H54 (cell line): ENCODE measurements around the gene GRM8.

Experiments
- DNase-seq: peaks from one replicate; pipeline ENCODE4 v3.0.0; 2011; ENCODE audit warnings: low spot score, mixed read lengths; ENCODE audit not compliant: insufficient read length
- FAIRE-seq: peaks from 3 replicates; lab custom pipeline; 2011; peaks lifted over from hg19 to GRCh38; lab: Jason Lieb, UNC
- POLR2A ChIP-seq: IDR thresholded peaks from 2 replicates; pipeline ENCODE4 v1.6.1; 2011; ENCODE audit warnings: low read depth, mild to moderate bottlenecking, low read length

Gene GRM8

GRCh38 chr7:127153315-127153714 lies 99.4 kb downstream of the GRM8 start:
- no peak for TF ChIP-seq POLR2A
- no peak for FAIRE-seq
- DNase-seq: no peak

GRCh38 chr7:127152423-127152822 lies 100.3 kb downstream of the GRM8 start:
- no peak for TF ChIP-seq POLR2A

GRCh38 chr7:127151379-127151778 lies 101.4 kb downstream of the GRM8 start:
- DNase-seq: no peak
- no peak for TF ChIP-seq POLR2A
- no peak for FAIRE-seq

More at GRCh38 chr7:127152423-127152822, 100.3 kb downstream of the GRM8 start:
- no peak for DNase-seq
- FAIRE-seq: no peak

- no peak for FAIRE-seq
- no peak for DNase-seq
- TF ChIP-seq POLR2A: no peak
Measured at GRCh38 chr7:127150543-127150942, 102.2 kb downstream of the GRM8 start.

GRCh38 chr7:127146746-127147536 lies 105.8 kb downstream of the GRM8 start:
- TF ChIP-seq POLR2A: no peak
- DNase-seq: no peak
- FAIRE-seq: no peak

- no peak for FAIRE-seq
- DNase-seq: no peak
- TF ChIP-seq POLR2A: no peak
Measured at GRCh38 chr7:127137146-127137545, 115.6 kb downstream of the GRM8 start.

GRCh38 chr7:127135871-127136485 lies 116.8 kb downstream of the GRM8 start:
- TF ChIP-seq POLR2A: no peak
- DNase-seq (no peak), FAIRE-seq (no peak)

- FAIRE-seq (no peak), DNase-seq (no peak)
- no peak for TF ChIP-seq POLR2A
Measured at GRCh38 chr7:127123220-127123619, 129.5 kb downstream of the GRM8 start.

GRCh38 chr7:127119517-127119916 lies 133.2 kb downstream of the GRM8 start:
- no peak for FAIRE-seq
- TF ChIP-seq POLR2A: no peak
- DNase-seq: no peak

GRCh38 chr7:127114742-127115265 lies 137.9 kb downstream of the GRM8 start:
- DNase-seq (no peak), FAIRE-seq (no peak)
- TF ChIP-seq POLR2A: no peak

- no peak for FAIRE-seq
- peak; percentile 23 for DNase-seq
- TF ChIP-seq POLR2A: no peak
Measured at GRCh38 chr7:127107601-127108007, 145.1 kb downstream of the GRM8 start.

- FAIRE-seq (no peak), DNase-seq (no peak)
- no peak for TF ChIP-seq POLR2A
Measured at GRCh38 chr7:127093340-127093739, 159.4 kb downstream of the GRM8 start.

- FAIRE-seq (no peak), DNase-seq (no peak)
- no peak for TF ChIP-seq POLR2A
Measured at GRCh38 chr7:127091620-127092019, 161.1 kb downstream of the GRM8 start.

- FAIRE-seq: no peak
- DNase-seq: no peak
- no peak for TF ChIP-seq POLR2A
Measured at GRCh38 chr7:127089146-127089545, 163.6 kb downstream of the GRM8 start.

- DNase-seq (no peak), FAIRE-seq (no peak)
- no peak for TF ChIP-seq POLR2A
Measured at GRCh38 chr7:127081539-127081938, 171.2 kb downstream of the GRM8 start.

GRCh38 chr7:127080576-127080975 lies 172.2 kb downstream of the GRM8 start:
- no peak for FAIRE-seq
- TF ChIP-seq POLR2A: no peak
- DNase-seq: no peak
